C4-2B (cell line): ENCODE measurements around the gene GRK4.

ENCODE experiments used
- CTCF ChIP-seq: fragments of 450-650 bp; conservative IDR thresholded peaks from 2 replicates; pipeline ENCODE4 v1.5.1; 2017; ENCODE audit warnings: mild to moderate bottlenecking
- ZFX ChIP-seq: fragments of 450-650 bp; IDR thresholded peaks from 2 replicates; pipeline ENCODE4 v1.6.1; 2017

GRCh38 chr4:2965262-2965661, 1.9 kb downstream of the GRK4 start:
- TF ChIP-seq CTCF (no peak), ZFX (no peak)
